ENCODE results near the gene NUP160.

GRCh38 chr11:47783087-47783610 lies 65.0 kb downstream of the NUP160 start:
- TF ChIP-seq POLR2A (IDR thresholded peaks at IDR 0.05; ENCODE audit: low read length) (no peak), GATA1 (IDR thresholded peaks at IDR 0.05; ENCODE audit: low read depth, low read length) (no peak)

Data from erythroblast (primary cell).